OCI-LY3 (cell line): Measurements from ENCODE around the gene DLGAP3.

Source experiments
- H2AFZ ChIP-seq: fragments of 200-600, 300-600 bp; shearing (Covaris generic); 2 replicates; pipeline ENCODE4 v1.6.0; 2014; ENCODE audit warnings: antibody characterized with exemption, low read depth, low read length
- H3K27ac ChIP-seq: fragments of 200-600, 300-600 bp; sonication (generic); 2 replicates; pipeline ENCODE4 v1.5.1; 2014; ENCODE audit warnings: mild to moderate bottlenecking, low read length, moderate library complexity, mixed read lengths
- H3K27me3 ChIP-seq: fragments of 200-600, 300-600 bp; sonication (generic); 2 replicates; pipeline ENCODE4 v1.6.1; 2014; ENCODE audit warnings: low read depth, low read length, mixed read lengths
- H3K36me3 ChIP-seq: fragments of 200-600, 300-600 bp; sonication (generic); replicated peaks from 2 replicates; pipeline ENCODE3; 2014; ENCODE audit warnings: low read depth, low read length, mixed read lengths
- H3K4me1 ChIP-seq: fragments of 300-600, 200-600 bp; sonication (generic); 2 replicates; pipeline ENCODE4 v1.6.1; 2014; ENCODE audit warnings: low read length, mixed read lengths
- H3K4me2 ChIP-seq: fragments of 200-600, 300-600 bp; sonication (generic); 2 replicates; pipeline ENCODE4 v1.6.1; 2014; ENCODE audit warnings: low read length, mixed read lengths
- H3K4me3 ChIP-seq: fragments of 300-600, 200-600 bp; sonication (generic); 2 replicates; pipeline ENCODE4 v1.5.1; 2014; ENCODE audit warnings: antibody characterized with exemption, mild to moderate bottlenecking, low read length, moderate library complexity
- H3K79me2 ChIP-seq: fragments of 300-600, 200-600 bp; shearing (Covaris generic); 2 replicates; pipeline ENCODE4 v1.6.1; 2014; ENCODE audit warnings: mild to moderate bottlenecking, low read length, mixed read lengths
- H3K9ac ChIP-seq: fragments of 300-600, 200-600 bp; shearing (Covaris generic); 2 replicates; pipeline ENCODE4 v1.6.0; 2014; ENCODE audit warnings: mild to moderate bottlenecking, low read length, moderate library complexity
- H3K9me3 ChIP-seq: fragments of 200-600, 300-600 bp; shearing (Covaris generic); 2 replicates; pipeline ENCODE4 v1.6.1; 2014; ENCODE audit warnings: low read length, mixed read lengths; ENCODE audit not compliant: insufficient read depth
- H4K20me1 ChIP-seq: fragments of 200-600, 300-600 bp; sonication (generic); 2 replicates; pipeline ENCODE4 v1.6.1; 2016; ENCODE audit warnings: low read length, mixed read lengths; ENCODE audit not compliant: insufficient read depth
- EZH2phosphoT487 ChIP-seq: fragments of 200-600 bp; shearing (Covaris generic); IDR thresholded peaks from 2 replicates; pipeline ENCODE4 v1.6.1; 2018; ENCODE audit warnings: antibody characterized with exemption, mixed run types, low read depth
- TF ChIP-seq, protein P1 (sequence below): fragments of 200-600, 300-600 bp; sonication (generic); IDR thresholded peaks from 2 replicates; pipeline ENCODE4 v1.5.1; 2014; ENCODE audit warnings: antibody characterized with exemption, low read length, low read depth

Gene DLGAP3

DNA sequence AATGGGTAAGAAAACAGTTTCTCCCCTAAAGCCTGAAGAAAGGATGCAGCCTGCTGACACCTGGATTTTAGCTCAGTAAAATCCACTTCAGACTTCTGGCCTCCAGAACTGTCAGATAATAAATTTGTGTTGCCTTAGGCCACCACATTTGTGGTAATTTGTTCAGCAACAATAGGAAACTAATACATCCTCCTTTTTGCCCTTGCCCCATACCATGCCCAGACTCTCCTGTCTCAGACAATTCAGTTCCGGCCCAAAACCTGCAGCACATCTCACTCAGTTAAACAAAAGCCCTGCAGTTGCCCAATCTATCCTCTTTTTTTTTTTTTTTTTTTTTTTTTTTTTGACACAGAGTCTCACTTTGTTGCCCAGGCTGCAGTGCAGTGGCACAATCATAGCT is 95.7 kb downstream of the DLGAP3 start:
- Histone ChIP-seq H3K4me1 (peaks cover 10% of the 10 kb centered on the region), H3K9ac (no peak overlapping the region), H3K9me3 (no peaks in the 10 kb centered on the region), H3K36me3 (no peaks in the 10 kb centered on the region), H3K27me3 (no peaks in the 10 kb centered on the region), H2AFZ (no peak overlapping the region), H4K20me1 (no peaks in the 10 kb centered on the region), H3K4me3 (no peak overlapping the region), H3K79me2 (no peaks in the 10 kb centered on the region), H3K27ac (no peak overlapping the region), H3K4me2 (no peak overlapping the region)
- TF ChIP-seq EZH2phosphoT487, result no peak
- TF ChIP-seq, protein P1, sequence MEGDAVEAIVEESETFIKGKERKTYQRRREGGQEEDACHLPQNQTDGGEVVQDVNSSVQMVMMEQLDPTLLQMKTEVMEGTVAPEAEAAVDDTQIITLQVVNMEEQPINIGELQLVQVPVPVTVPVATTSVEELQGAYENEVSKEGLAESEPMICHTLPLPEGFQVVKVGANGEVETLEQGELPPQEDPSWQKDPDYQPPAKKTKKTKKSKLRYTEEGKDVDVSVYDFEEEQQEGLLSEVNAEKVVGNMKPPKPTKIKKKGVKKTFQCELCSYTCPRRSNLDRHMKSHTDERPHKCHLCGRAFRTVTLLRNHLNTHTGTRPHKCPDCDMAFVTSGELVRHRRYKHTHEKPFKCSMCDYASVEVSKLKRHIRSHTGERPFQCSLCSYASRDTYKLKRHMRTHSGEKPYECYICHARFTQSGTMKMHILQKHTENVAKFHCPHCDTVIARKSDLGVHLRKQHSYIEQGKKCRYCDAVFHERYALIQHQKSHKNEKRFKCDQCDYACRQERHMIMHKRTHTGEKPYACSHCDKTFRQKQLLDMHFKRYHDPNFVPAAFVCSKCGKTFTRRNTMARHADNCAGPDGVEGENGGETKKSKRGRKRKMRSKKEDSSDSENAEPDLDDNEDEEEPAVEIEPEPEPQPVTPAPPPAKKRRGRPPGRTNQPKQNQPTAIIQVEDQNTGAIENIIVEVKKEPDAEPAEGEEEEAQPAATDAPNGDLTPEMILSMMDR, result no peak

DNA sequence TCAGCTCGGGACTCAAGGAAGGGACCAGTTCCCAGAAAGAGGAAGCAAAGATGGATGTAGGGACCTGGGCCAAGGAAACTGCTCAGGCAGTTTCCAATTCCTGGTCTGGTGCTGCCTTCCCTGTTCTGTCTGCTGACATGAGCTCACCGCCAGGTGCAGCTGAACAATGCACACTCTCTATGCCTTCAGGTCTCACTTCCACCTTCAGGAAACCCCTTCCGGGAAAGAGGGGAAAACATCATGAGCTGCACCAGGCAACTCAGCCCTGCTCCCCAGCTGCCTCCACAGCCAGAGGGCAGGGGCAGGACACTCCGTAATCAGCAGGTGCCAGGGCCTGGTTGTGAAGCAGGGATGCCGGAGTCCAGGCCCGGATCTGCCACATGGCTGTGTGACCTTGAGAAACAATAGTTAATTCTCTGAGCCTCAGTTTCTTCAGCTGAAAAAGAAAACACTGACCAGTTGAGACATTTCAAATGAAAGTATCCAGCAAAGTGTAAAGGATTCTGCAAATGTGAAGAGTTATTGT is 97.7 kb downstream of the DLGAP3 start:
- no peak for TF ChIP-seq EZH2phosphoT487
- TF ChIP-seq, protein P1, result no peak
- Histone ChIP-seq H3K9me3 (no peaks in the 10 kb centered on the region), H3K4me3 (no peak overlapping the region), H3K4me2 (no peak overlapping the region), H3K27me3 (no peaks in the 10 kb centered on the region), H3K4me1 (peaks cover 10% of the 10 kb centered on the region), H2AFZ (no peak overlapping the region), H4K20me1 (no peaks in the 10 kb centered on the region), H3K79me2 (no peaks in the 10 kb centered on the region), H3K9ac (no peak overlapping the region), H3K36me3 (no peaks in the 10 kb centered on the region), H3K27ac (no peak overlapping the region)

DNA sequence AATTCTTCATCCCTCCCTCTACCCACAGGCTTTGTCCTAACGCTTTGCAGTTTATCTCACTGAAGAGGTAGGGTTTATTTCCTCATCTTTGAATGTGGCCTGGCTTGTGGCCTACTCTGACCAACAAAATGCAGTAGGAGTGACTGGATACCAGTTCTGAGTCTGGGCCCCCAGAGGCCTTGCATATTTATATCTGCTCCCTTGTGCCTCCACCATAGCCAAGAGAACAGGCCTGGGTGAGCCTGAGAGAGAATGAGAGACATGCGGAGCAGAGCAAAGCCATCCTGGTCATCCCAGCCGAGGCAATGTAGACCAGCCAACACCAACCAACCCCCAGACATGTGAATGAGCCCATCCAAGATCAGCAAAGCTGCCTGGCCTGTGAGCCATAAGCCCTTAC is 100.2 kb downstream of the DLGAP3 start:
- Histone ChIP-seq H3K4me1 (peaks cover 10% of the 10 kb centered on the region), H3K9ac (no peak overlapping the region), H3K27ac (no peak overlapping the region), H4K20me1 (no peaks in the 10 kb centered on the region), H3K9me3 (no peaks in the 10 kb centered on the region), H2AFZ (no peak overlapping the region), H3K79me2 (no peaks in the 10 kb centered on the region), H3K36me3 (no peaks in the 10 kb centered on the region), H3K4me3 (no peak overlapping the region), H3K4me2 (no peak overlapping the region), H3K27me3 (no peaks in the 10 kb centered on the region)
- no peak for TF ChIP-seq EZH2phosphoT487
- TF ChIP-seq, protein P1, result no peak

DNA sequence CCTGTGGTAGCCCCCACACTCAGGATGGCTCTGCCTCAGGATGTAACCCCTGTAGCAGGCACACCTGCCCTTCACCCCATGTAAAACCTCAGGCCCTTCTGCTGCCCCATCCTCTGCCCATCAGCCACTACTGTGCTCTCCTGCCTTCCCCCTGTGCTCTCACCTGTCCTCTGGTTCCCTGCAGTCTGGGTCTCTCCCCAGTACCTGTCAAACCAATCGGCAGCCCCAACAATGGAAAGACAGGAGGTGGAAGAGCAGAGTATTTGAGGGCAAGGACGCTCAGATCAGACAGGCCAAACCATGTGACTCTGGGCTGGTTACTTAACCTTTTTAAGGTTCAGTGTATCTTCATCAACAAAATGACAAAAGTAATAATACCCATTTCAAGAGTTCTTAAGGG is 100.8 kb downstream of the DLGAP3 start:
- Histone ChIP-seq H3K36me3 (no peaks in the 10 kb centered on the region), H3K9me3 (no peaks in the 10 kb centered on the region), H3K4me1 (peaks cover 10% of the 10 kb centered on the region), H4K20me1 (no peaks in the 10 kb centered on the region), H3K27me3 (no peaks in the 10 kb centered on the region), H3K9ac (no peak overlapping the region), H2AFZ (no peak overlapping the region), H3K4me3 (no peak overlapping the region), H3K4me2 (no peak overlapping the region), H3K27ac (no peak overlapping the region), H3K79me2 (no peaks in the 10 kb centered on the region)
- no peak for TF ChIP-seq EZH2phosphoT487
- TF ChIP-seq, protein P1, result no peak
